Measurements from ENCODE around the gene AFAP1L2. TPM values are rescaled to one million over a fixed set of nuclear protein-coding genes. Genes with fewer than 3 reads are reported as not detected.

AFAP1L2 gene
- total and polyA plus RNA-seq, 2 donors (not counting 1 experiment from before 2014, with no cell fraction given), result 4.7 to 4.9 TPM

- ATAC-seq (ENCODE audit: low read depth) (no peak), DNase-seq (no peak)
- intact Hi-C loops (cut with micrococcal nuclease), result no loop called here
- H3K4me1 Mint-ChIP-seq, result no peaks in the 10 kb centered on the region
- no peaks in the 10 kb centered on the region for H3K36me3 ChIP-seq (replicated peaks in 1 of 2; ENCODE audit: control extremely low read depth in 1 of 2, control insufficient read depth in 1 of 2, extremely low read depth in 1 of 2, insufficient read depth in 2 of 2, low read length in 1 of 2)
- H3K27me3 Mint-ChIP-seq, result peaks cover 27% of the 10 kb centered on the region
- WGBS (ENCODE audit: insufficient coverage), result 93% methylated on average over 15 of the region's 16 CpGs
- no peaks in the 10 kb centered on the region for H3K79me2 ChIP-seq (ENCODE audit: control insufficient read depth, insufficient read depth, low read length)
- no peaks in the 10 kb centered on the region for H3K4me1 ChIP-seq (ENCODE audit: control insufficient read depth in 2 of 2, insufficient read depth in 2 of 2, low read length in 2 of 2)
- H3K27me3 ChIP-seq (replicated peaks in 1 of 4; ENCODE audit: control extremely low read depth in 1 of 4, control insufficient read depth in 3 of 4, insufficient read depth in 4 of 4, low read length in 3 of 4), result peaks cover 0 to 6% (median 0%) of the 10 kb centered on the region in 4 experiments
- H3K9ac ChIP-seq (ENCODE audit: low read length), result no peak overlapping the region
- no peaks in the 10 kb centered on the region for H3K9me3 Mint-ChIP-seq (ENCODE audit: insufficient read depth)
- no peak overlapping the region for H3K4me3 Mint-ChIP-seq
- CTCF ChIA-PET, result no interaction called here
- no peak overlapping the region for H3K27ac ChIP-seq (ENCODE audit: low read length in 2 of 2)
- no peak overlapping the region for H2AFZ ChIP-seq (ENCODE audit: insufficient read depth, low read depth, low read length, poor library complexity, severe bottlenecking)
- H3K27ac Mint-ChIP-seq, result no peak overlapping the region
- no peak overlapping the region for H3K4me3 ChIP-seq (ENCODE audit: control extremely low read depth in 1 of 5, extremely low read depth in 1 of 5, insufficient read depth in 1 of 5, low read depth in 2 of 5, low read length in 4 of 5)
- no peak overlapping the region for H3K4me2 ChIP-seq (replicated peaks; ENCODE audit: low read depth, low read length, poor library complexity, severe bottlenecking)
- TF ChIP-seq EZH2 (IDR thresholded peaks at IDR 0.05; ENCODE audit: borderline replicate concordance, insufficient read depth, low read depth, low read length, poor library complexity, severe bottlenecking) (no peak), CTCF (IDR thresholded peaks at IDR 0.05) (no peak)
- POLR2A ChIA-PET, result no interaction called here
- no peaks in the 10 kb centered on the region for H3K9me3 ChIP-seq (ENCODE audit: control extremely low read depth in 1 of 3, control insufficient read depth in 2 of 3, insufficient read depth in 1 of 3, low read length in 2 of 3)
- no peaks in the 10 kb centered on the region for H4K20me1 ChIP-seq (ENCODE audit: control insufficient read depth, insufficient read depth, low read length, poor library complexity, severe bottlenecking)
Measured at GRCh38 chr10:114274616-114275453, 129.5 kb downstream of the AFAP1L2 start.

GRCh38 chr10:114273910-114274309 is 130.4 kb downstream of the AFAP1L2 start:
- intact Hi-C loops (cut with micrococcal nuclease), result no loop called here
- no peak for DNase-seq
- CTCF ChIA-PET, result no interaction called here
- peaks cover 27% of the 10 kb centered on the region for H3K27me3 Mint-ChIP-seq
- Histone ChIP-seq H3K9ac (ENCODE audit: low read length) (no peak overlapping the region), H3K27ac (ENCODE audit: low read length in 2 of 2) (no peak overlapping the region), H3K4me2 (replicated peaks; ENCODE audit: low read depth, low read length, poor library complexity, severe bottlenecking) (no peak overlapping the region), H2AFZ (ENCODE audit: insufficient read depth, low read depth, low read length, poor library complexity, severe bottlenecking) (no peak overlapping the region), H3K36me3 (replicated peaks in 1 of 2; ENCODE audit: control extremely low read depth in 1 of 2, control insufficient read depth in 1 of 2, extremely low read depth in 1 of 2, insufficient read depth in 2 of 2, low read length in 1 of 2) (no peaks in the 10 kb centered on the region), H4K20me1 (ENCODE audit: control insufficient read depth, insufficient read depth, low read length, poor library complexity, severe bottlenecking) (no peaks in the 10 kb centered on the region), H3K4me3 (ENCODE audit: control extremely low read depth in 1 of 5, extremely low read depth in 1 of 5, insufficient read depth in 1 of 5, low read depth in 2 of 5, low read length in 4 of 5) (no peak overlapping the region), H3K79me2 (ENCODE audit: control insufficient read depth, insufficient read depth, low read length) (no peaks in the 10 kb centered on the region), H3K27me3 (replicated peaks in 1 of 4; ENCODE audit: control extremely low read depth in 1 of 4, control insufficient read depth in 3 of 4, insufficient read depth in 4 of 4, low read length in 3 of 4) (peaks cover 0 to 6% (median 0%) of the 10 kb centered on the region in 4 experiments), H3K4me1 (ENCODE audit: control insufficient read depth in 2 of 2, insufficient read depth in 2 of 2, low read length in 2 of 2) (no peaks in the 10 kb centered on the region), H3K9me3 (ENCODE audit: control extremely low read depth in 1 of 3, control insufficient read depth in 2 of 3, insufficient read depth in 1 of 3, low read length in 2 of 3) (no peaks in the 10 kb centered on the region)
- no peak overlapping the region for H3K27ac Mint-ChIP-seq
- H3K9me3 Mint-ChIP-seq (ENCODE audit: insufficient read depth), result no peaks in the 10 kb centered on the region
- ATAC-seq (ENCODE audit: low read depth), result no peak
- whole genome bisulfite sequencing (ENCODE audit: insufficient coverage), result 88% methylated on average over 3 of the region's 3 CpGs
- H3K4me3 Mint-ChIP-seq, result no peak overlapping the region
- POLR2A ChIA-PET, result no interaction called here
- TF ChIP-seq CTCF (IDR thresholded peaks at IDR 0.05) (no peak), EZH2 (IDR thresholded peaks at IDR 0.05; ENCODE audit: borderline replicate concordance, insufficient read depth, low read depth, low read length, poor library complexity, severe bottlenecking) (no peak)
- H3K4me1 Mint-ChIP-seq, result no peaks in the 10 kb centered on the region
